HepG2 (cell line): Measurements from ENCODE around the gene RAC2. TPM values are rescaled to one million over a fixed set of nuclear protein-coding genes. Genes with fewer than 3 reads are reported as not detected.

ENCODE experiments used
- ATAC-seq: fragments of 200-7000 bp; cut with Tn5 transposase; 3 replicates; pipeline ENCODE4 v1.9.1; 2020; ENCODE audit warnings: mild to moderate bottlenecking, moderate library complexity
- BruUV-seq: library from RNA; stranded (reverse); fragments of 400-500 nt; replicated peaks from 2 replicates; lab custom pipeline; 2021; lab: Mats Ljungman, UMichigan
- CTCF ChIA-PET: fragments of 300-600 bp; formaldehyde crosslinking; extraction: SDS; loops from one replicate; lab custom pipeline; 2021; ENCODE audit warnings: low total read pairs, inconsistent platforms, low intra/inter-chr PET ratio; lab: Yijun Ruan, JAX
- POLR2A ChIA-PET: fragments of 350-600 bp; sonication (Branson Sonifier 250); formaldehyde crosslinking; loops from one replicate; lab custom pipeline; 2020; ENCODE audit warnings: antibody characterized with exemption, inconsistent platforms; lab: Yijun Ruan, JAX
- DNase-seq: peaks from one replicate; pipeline ENCODE4 v3.0.0-alpha.2; 2015; ENCODE audit warnings: low spot score
- FAIRE-seq: peaks from 3 replicates; lab custom pipeline; 2011; peaks lifted over from hg19 to GRCh38; lab: Jason Lieb, UNC
- H2AFZ ChIP-seq: one replicate; pipeline ENCODE4 v1.6.1; 2011; ENCODE audit warnings: low read length, inconsistent platforms
- H3K27ac ChIP-seq: fragments of 300-600 bp; 3 replicates; pipeline ENCODE4 v1.8.0; 2011; ENCODE audit warnings: mixed run types, mild to moderate bottlenecking, mixed read lengths, low read length, inconsistent platforms; ENCODE audit not compliant: insufficient read depth; ENCODE audit errors: extremely low read length
- H3K27me3 ChIP-seq, 2 experiments: fragments of 200-600 bp in 1 of 2; 2 replicates in 1 of 2; 3 replicates in 1 of 2; pipeline versions ENCODE4 v1.6.0 to v1.8.0; 2011; ENCODE audit warnings: low read length in 2 of 2, mild to moderate bottlenecking in 2 of 2, moderate library complexity in 2 of 2, inconsistent platforms in 1 of 2; ENCODE audit not compliant: insufficient read depth in 2 of 2, control insufficient read depth in 1 of 2
- H3K36me3 ChIP-seq, 2 experiments: fragments of 200-600 bp in 1 of 2; replicated peaks in 1 of 2; 2 replicates in 1 of 2; 3 replicates in 1 of 2; pipeline versions ENCODE4 v1.5.1 to v1.8.0; 2011; ENCODE audit warnings: low read length in 2 of 2, inconsistent platforms in 1 of 2; ENCODE audit not compliant: insufficient read depth in 2 of 2, control insufficient read depth in 1 of 2
- H3K4me1 ChIP-seq: 2 replicates; pipeline ENCODE4 v1.5.1; 2012; ENCODE audit warnings: low read length, inconsistent platforms; ENCODE audit not compliant: insufficient read depth
- H3K4me2 ChIP-seq: 2 replicates; pipeline ENCODE4 v1.6.0; 2011; ENCODE audit warnings: low read depth, low read length, inconsistent platforms
- H3K4me3 ChIP-seq, 3 experiments: fragments of 200-600 bp in 1 of 3; sonication (generic), shearing (Covaris generic) in 1 of 3; replicated peaks in 1 of 3; 2 replicates each; pipeline ENCODE4 v1.5.1; 2011 to 2016; ENCODE audit warnings: low read length in 3 of 3, inconsistent platforms in 2 of 3, low read depth in 2 of 3, mild to moderate bottlenecking in 2 of 3, control low read depth in 1 of 3, mixed read lengths in 1 of 3; ENCODE audit not compliant: insufficient read depth in 1 of 3
- H3K79me2 ChIP-seq: one replicate; pipeline ENCODE4 v1.6.1; 2011; ENCODE audit warnings: low read length, inconsistent platforms; ENCODE audit not compliant: insufficient read depth
- H3K9ac ChIP-seq: 2 replicates; pipeline ENCODE4 v1.6.0; 2011; ENCODE audit warnings: mild to moderate bottlenecking, low read depth, low read length, inconsistent platforms; ENCODE audit not compliant: insufficient read depth
- H3K9me3 ChIP-seq: 2 replicates; pipeline ENCODE4 v1.5.1; 2012; ENCODE audit warnings: mild to moderate bottlenecking, low read length
- H4K20me1 ChIP-seq: 2 replicates; pipeline ENCODE4 v1.6.0; 2011; ENCODE audit warnings: inconsistent platforms, mild to moderate bottlenecking, low read length, moderate library complexity; ENCODE audit not compliant: insufficient read depth
- ZHX2 ChIP-seq, 2 experiments: sonication (generic) in 1 of 2; formaldehyde crosslinking in 1 of 2; IDR thresholded peaks; 2 replicates each; pipeline versions ENCODE4 v1.6.1 to v1.9.0; 2014 to 2022; ENCODE audit warnings: antibody characterized with exemption in 1 of 2, borderline replicate concordance in 1 of 2, inconsistent platforms in 1 of 2, low read depth in 1 of 2, missing genetic modification reagents in 1 of 2
- ZNF629 ChIP-seq: sonication (generic); formaldehyde crosslinking; conservative IDR thresholded peaks from 2 replicates; pipeline ENCODE4 v1.5.0; 2020; ENCODE audit warnings: missing genetic modification reagents
- WGBS: methylation state at CpG from one replicate; pipeline ENCODE4 v1.1.6; 2017; ENCODE audit warnings: low lambda C conversion rate; 5-methylcytosine and 5-hydroxymethylcytosine counted together
- in situ Hi-C: cut with HindIII; loops from 2 replicates; pipeline ENCODE4 v1.10.0; 2017; ENCODE audit warnings: low pct_unique_long_range_greater_than_20kb; ENCODE audit not compliant: extremely low pct_ligation_motif_present
- intact Hi-C: fragments of 100-400 bp; cut with micrococcal nuclease; formaldehyde crosslinking; loops from one replicate; pipeline ENCODE4 v1.10.0; 2022; ENCODE audit not compliant: unreplicated experiment
- polyA plus RNA-seq, 8 experiments: library from polyadenylated mRNA; depleted of rRNA in 3 of 8; stranded (reverse) in 7 of 8; unstranded in 1 of 8; fragments of >200 nt; fragmentation: Illumina TruSeq in 4 of 8; extraction: Trizol in 4 of 8; gene quantifications; 2 replicates each; pipeline versions ENCODE4 v1.2.1 to v1.2.3, GENCODE V29; 2011 to 2016; ENCODE audit warnings: low read depth in 4 of 8, missing spikeins in 1 of 8, mixed read lengths in 1 of 8; ENCODE audit not compliant: insufficient read depth in 1 of 8
- total RNA-seq, 5 experiments: library from RNA; depleted of rRNA; stranded (reverse); fragments of >200 nt; fragmentation: Illumina TruSeq; extraction: Trizol; gene quantifications; 2 replicates each; pipeline ENCODE4 v1.2.3, GENCODE V29; 2016; ENCODE audit warnings: low read depth in 1 of 5

RAC2 gene
- total and polyA plus RNA-seq, 2 of the 13 experiments (the other 11 are each of a cell fraction or from before 2014, with no cell fraction given): 0.73 TPM; not detected in 1

DNA sequence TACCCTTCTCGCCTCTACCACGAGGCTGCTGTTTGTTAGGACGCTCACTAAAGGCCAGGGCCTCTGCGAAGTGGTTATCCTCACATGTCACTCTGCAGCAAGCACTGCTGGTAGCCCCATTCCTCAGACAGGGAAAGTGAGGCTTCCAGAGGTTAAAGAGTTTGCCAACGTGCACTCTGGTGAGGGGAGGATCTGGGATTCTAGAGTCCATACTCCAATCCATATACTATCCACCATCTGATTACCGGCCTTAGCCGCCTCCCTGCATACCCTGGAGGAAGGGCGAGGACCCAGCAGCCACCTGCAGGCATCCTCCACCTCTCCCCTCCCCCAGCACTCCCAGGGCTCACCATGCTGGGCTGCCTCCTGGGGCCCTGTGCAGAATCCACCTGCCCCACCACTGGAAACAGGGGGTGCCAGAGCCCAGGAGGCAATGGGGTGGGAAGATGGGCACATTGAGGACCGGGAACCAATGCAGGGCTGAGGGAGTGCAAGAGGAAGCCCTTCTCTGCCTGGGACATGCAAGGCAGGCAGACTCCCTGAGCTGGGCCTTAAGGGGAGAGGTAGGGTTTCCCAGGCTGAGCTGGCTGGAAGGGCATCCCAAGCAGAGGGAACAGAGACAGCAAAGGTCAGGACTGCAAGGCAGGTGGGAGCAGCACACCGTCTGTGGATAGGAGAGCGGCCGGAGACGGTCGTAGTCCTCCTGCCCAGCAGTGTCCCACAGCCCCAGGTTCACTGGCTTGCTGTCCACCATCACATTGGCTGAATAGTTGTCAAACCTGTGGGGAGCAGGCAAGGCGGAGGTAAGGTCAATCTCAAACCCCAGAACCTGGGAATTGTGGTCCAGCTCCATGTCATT, 11.7 kb downstream of the RAC2 start:
- no peaks in the 10 kb centered on the region; a peak in 1 of 5 replicates for H3K36me3 ChIP-seq
- H3K4me1 ChIP-seq: peaks cover 22% of the 10 kb centered on the region
- DNase-seq (no peak), ATAC-seq (no peak), FAIRE-seq (no peak)
- intact Hi-C loops: no loop called here
- ChIA-PET CTCF (no interaction called here), POLR2A (no interaction called here)
- BruUV-seq: no TSS peak
- 64% methylated on average over 12 of the region's 15 CpGs for WGBS
- in situ Hi-C loops: no loop called here
- peak; percentile 83 for TF ChIP-seq ZNF629 (CRISPR knock-in tag)
- TF ChIP-seq ZHX2 (IDR thresholded peaks at IDR 0.05; ENCODE audit: low read depth): no peak
- TF ChIP-seq ZHX2 (CRISPR knock-in tag; IDR thresholded peaks at IDR 0.05; ENCODE audit: borderline replicate concordance): no peak
- no peak overlapping the region for H3K4me2 ChIP-seq
- no peaks in the 10 kb centered on the region for H3K79me2 ChIP-seq
- no peaks in the 10 kb centered on the region for H4K20me1 ChIP-seq
- no peaks in the 10 kb centered on the region for H3K9me3 ChIP-seq
- H2AFZ ChIP-seq: no peak overlapping the region
- no peak overlapping the region for H3K4me3 ChIP-seq
- peaks cover 5 to 6% of the 10 kb centered on the region in 2 experiments; a peak in 3 of 5 replicates for H3K27me3 ChIP-seq
- H3K9ac ChIP-seq: no peak overlapping the region
- no peak overlapping the region for H3K27ac ChIP-seq
